Measurements from ENCODE around the gene FSIP1.

The FSIP1 gene

DNA sequence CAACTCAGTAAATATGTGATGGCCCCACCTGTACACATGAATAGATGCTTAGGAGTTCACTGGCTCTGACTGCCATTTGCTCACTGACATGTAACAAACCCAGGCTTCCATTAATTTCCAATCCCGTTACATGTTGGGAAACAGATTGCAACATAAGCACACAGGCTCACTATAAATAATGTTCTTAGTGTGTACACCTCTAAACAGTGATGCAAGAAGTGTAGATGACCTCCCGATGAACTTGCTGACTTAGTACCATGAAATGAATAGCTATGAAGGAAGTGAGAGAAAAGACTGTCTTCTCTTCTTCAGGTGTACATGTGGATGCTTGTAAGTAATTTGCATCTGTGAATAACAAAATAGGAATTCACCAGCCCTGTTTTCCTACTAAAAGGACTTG lies 21.4 kb upstream of the FSIP1 start:
- no peaks in the 10 kb centered on the region for H3K36me3 ChIP-seq (ENCODE audit: control insufficient read depth, insufficient read depth, low read length)
- no peak overlapping the region for H3K4me3 ChIP-seq (ENCODE audit: low read length)
- H3K9me3 ChIP-seq (ENCODE audit: control insufficient read depth, low read length) = no peaks in the 10 kb centered on the region
- H3K4me1 ChIP-seq (ENCODE audit: control insufficient read depth, insufficient read depth, low read length) = no peaks in the 10 kb centered on the region
- H3K9ac ChIP-seq (ENCODE audit: low read length) = no peak overlapping the region
- no peaks in the 10 kb centered on the region for H3K27me3 ChIP-seq (ENCODE audit: control insufficient read depth, insufficient read depth, low read length)

DNA sequence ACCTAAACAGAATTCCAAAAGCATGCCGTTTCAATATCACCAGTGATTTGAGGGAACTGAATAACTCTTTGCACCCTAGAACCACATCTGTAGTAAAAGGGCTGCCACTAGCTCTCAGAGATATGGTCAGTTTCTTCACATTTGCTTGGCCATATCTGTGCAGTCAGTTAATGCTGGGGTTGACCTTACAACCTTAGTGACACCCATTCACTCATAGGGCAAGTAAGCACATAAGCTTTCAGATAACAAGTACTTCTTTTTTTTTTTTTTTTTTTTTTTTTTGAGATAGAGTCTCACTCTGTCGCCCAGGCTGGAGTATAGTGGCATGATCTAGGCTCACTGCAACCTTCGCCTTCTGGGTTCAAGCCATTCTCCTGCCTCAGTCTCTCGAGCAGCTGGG lies 20.4 kb upstream of the FSIP1 start:
- Histone ChIP-seq H3K4me1 (ENCODE audit: control insufficient read depth, insufficient read depth, low read length) (no peaks in the 10 kb centered on the region), H3K9ac (ENCODE audit: low read length) (no peak overlapping the region), H3K4me3 (ENCODE audit: low read length) (no peak overlapping the region), H3K27me3 (ENCODE audit: control insufficient read depth, insufficient read depth, low read length) (no peaks in the 10 kb centered on the region), H3K9me3 (ENCODE audit: control insufficient read depth, low read length) (no peaks in the 10 kb centered on the region), H3K36me3 (ENCODE audit: control insufficient read depth, insufficient read depth, low read length) (no peaks in the 10 kb centered on the region)

DNA sequence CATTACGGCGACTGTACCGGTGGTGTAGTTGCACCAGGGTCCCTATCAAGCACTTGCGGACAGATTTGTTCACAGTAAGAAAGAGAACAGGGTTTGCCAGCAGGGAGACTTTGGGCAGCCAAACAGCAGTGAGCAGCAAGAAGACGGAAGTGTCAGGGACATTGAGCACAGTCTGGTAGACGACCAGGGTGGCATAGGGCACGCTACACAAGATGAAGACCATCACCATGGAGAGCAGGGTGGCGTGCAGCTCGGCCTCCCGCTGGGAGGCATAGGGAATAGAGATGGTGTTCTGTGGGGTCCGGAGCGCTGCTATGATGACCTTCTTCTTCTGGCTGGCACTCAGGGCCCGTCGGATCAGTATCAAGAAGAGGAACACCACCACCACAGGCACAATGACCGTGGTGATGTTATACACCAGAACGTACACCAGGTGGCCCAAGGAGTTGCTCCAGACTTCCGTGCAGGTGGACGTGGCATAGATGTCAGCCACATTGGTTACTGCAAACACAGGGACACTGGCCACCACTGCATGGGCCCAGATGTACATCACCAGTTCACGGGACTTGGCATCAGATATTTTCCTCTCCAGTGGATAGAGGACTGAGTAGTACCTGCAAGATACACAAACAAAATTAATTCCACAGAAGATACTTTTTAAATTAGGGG lies 19.1 kb upstream of the FSIP1 start:
- Histone ChIP-seq H3K27me3 (ENCODE audit: control insufficient read depth, insufficient read depth, low read length) (no peaks in the 10 kb centered on the region), H3K4me3 (ENCODE audit: low read length) (no peak overlapping the region), H3K9ac (ENCODE audit: low read length) (no peak overlapping the region), H3K36me3 (ENCODE audit: control insufficient read depth, insufficient read depth, low read length) (no peaks in the 10 kb centered on the region), H3K9me3 (ENCODE audit: control insufficient read depth, low read length) (no peaks in the 10 kb centered on the region), H3K4me1 (ENCODE audit: control insufficient read depth, insufficient read depth, low read length) (no peaks in the 10 kb centered on the region)

DNA sequence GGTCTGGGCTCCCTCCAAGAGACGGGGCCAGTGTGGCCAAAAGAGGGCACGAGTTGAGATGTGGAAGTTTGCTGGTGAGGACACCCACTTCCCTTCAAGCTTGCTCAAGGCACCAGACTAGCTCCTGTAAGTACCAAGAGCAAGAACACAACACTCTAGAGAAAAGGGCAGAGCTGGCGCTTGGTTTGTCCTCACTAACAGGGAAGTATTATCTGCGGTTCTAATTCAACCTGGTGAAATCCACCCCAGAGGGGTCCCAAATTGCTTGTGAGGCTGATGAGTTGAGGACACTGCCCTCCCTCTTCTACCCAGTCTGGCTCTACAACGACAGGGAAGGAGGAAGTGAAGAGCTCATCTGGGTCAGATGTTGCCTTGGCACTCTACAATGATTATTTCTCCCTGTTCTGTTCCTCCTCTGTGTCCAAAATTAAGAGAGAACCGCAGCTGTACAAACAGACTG lies 16.9 kb upstream of the FSIP1 start:
- Histone ChIP-seq H3K27me3 (ENCODE audit: control insufficient read depth, insufficient read depth, low read length) (no peaks in the 10 kb centered on the region), H3K36me3 (ENCODE audit: control insufficient read depth, insufficient read depth, low read length) (no peaks in the 10 kb centered on the region), H3K4me1 (ENCODE audit: control insufficient read depth, insufficient read depth, low read length) (no peaks in the 10 kb centered on the region), H3K4me3 (ENCODE audit: low read length) (no peak overlapping the region), H3K9ac (ENCODE audit: low read length) (no peak overlapping the region), H3K9me3 (ENCODE audit: control insufficient read depth, low read length) (no peaks in the 10 kb centered on the region)

DNA sequence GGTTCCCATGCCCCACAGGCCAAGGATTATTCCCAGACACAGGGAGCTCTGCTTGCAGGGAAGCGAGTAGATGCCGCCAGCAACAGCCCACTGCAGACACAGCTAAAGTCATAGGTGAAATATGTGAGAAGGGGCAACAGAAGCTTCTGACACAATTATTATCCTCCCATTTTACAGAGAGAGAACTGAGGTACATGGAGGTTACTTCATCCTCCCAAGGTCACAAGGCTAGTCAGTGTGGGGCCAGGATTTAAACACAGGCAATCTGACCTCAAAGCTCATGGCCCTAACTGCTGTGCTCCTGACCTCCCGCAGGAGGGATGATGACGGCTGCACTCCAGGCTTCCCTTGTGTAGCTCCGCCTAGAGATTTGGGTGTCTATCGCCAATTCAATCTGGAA lies 15.7 kb upstream of the FSIP1 start:
- no peaks in the 10 kb centered on the region for H3K27me3 ChIP-seq (ENCODE audit: control insufficient read depth, insufficient read depth, low read length)
- H3K36me3 ChIP-seq (ENCODE audit: control insufficient read depth, insufficient read depth, low read length) = no peaks in the 10 kb centered on the region
- H3K9ac ChIP-seq (ENCODE audit: low read length) = no peak overlapping the region
- H3K4me3 ChIP-seq (ENCODE audit: low read length) = no peak overlapping the region
- no peaks in the 10 kb centered on the region for H3K4me1 ChIP-seq (ENCODE audit: control insufficient read depth, insufficient read depth, low read length)
- no peaks in the 10 kb centered on the region for H3K9me3 ChIP-seq (ENCODE audit: control insufficient read depth, low read length)

DNA sequence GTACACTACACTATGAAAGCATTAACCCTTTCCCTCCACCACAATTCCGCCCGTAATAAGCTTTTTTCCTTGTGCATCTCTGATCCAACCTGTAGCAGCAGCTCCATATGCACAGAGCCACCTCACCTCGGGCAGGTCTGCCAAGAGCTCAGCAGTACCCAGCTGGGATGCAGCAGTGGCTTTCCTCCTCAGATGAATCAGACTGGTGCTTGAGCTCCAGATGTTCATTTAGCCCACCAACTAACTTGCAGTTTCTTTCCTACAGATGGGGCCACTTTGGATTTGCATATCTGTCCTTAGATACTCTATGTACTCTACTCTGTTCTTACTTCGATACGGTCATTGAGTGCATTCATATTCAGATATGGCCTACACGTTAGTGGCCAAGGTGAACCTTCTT lies 14.8 kb upstream of the FSIP1 start:
- H3K9me3 ChIP-seq (ENCODE audit: control insufficient read depth, low read length) = no peaks in the 10 kb centered on the region
- no peaks in the 10 kb centered on the region for H3K27me3 ChIP-seq (ENCODE audit: control insufficient read depth, insufficient read depth, low read length)

DNA sequence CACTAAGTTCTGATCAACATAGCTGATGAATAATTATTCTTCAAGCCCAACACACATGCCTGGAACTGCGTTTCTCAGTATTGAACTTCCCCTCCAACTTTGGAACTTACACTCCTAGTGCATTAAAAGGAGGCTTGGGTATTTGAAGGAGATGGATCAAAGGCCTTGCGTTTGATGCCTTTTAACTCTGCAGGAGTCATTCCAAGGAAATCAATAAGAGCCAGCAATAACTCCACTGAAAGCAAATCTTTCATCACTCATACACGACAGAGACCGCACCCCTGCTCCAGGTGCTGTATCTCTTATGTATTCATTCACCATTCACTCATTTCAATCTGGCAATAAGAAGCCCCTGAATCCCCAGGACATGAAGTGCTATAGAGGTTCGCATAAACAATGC lies 14.0 kb upstream of the FSIP1 start:
- no peaks in the 10 kb centered on the region for H3K4me1 ChIP-seq (ENCODE audit: control insufficient read depth, insufficient read depth, low read length)
- no peaks in the 10 kb centered on the region for H3K9me3 ChIP-seq (ENCODE audit: control insufficient read depth, low read length)
- H3K9ac ChIP-seq (ENCODE audit: low read length) = no peak overlapping the region
- H3K36me3 ChIP-seq (ENCODE audit: control insufficient read depth, insufficient read depth, low read length) = no peaks in the 10 kb centered on the region
- H3K4me3 ChIP-seq (ENCODE audit: low read length) = no peak overlapping the region
- no peaks in the 10 kb centered on the region for H3K27me3 ChIP-seq (ENCODE audit: control insufficient read depth, insufficient read depth, low read length)

More for the DNA sequence above, 14.8 kb upstream of the FSIP1 start:
- H3K4me1 ChIP-seq (ENCODE audit: control insufficient read depth, insufficient read depth, low read length) = no peaks in the 10 kb centered on the region
- no peak overlapping the region for H3K9ac ChIP-seq (ENCODE audit: low read length)
- H3K4me3 ChIP-seq (ENCODE audit: low read length) = no peak overlapping the region
- no peaks in the 10 kb centered on the region for H3K36me3 ChIP-seq (ENCODE audit: control insufficient read depth, insufficient read depth, low read length)

DNA sequence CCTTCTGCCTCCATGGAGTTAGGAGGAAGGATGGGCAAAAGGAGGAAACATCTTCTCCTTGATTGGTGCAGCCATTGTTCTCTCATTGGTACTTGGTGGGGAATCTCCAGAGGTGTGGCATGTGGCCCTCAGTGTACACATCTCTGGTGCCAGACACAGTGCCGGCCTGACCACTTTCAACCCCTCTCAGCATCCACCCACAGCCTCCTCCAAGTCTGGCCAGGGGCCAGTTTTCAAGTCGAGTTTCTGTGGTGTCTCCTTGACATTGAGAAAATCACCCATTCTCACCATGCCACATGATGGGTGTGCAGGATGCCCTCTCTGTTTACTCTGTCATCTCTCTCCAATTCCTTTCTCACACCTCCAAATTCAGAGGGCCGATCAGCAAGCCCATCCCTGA lies 12.8 kb upstream of the FSIP1 start:
- H3K9ac ChIP-seq (ENCODE audit: low read length) = no peak overlapping the region
- H3K27me3 ChIP-seq (ENCODE audit: control insufficient read depth, insufficient read depth, low read length) = no peaks in the 10 kb centered on the region
- H3K4me3 ChIP-seq (ENCODE audit: low read length) = no peak overlapping the region
- H3K4me1 ChIP-seq (ENCODE audit: control insufficient read depth, insufficient read depth, low read length) = no peaks in the 10 kb centered on the region
- H3K36me3 ChIP-seq (ENCODE audit: control insufficient read depth, insufficient read depth, low read length) = no peaks in the 10 kb centered on the region
- H3K9me3 ChIP-seq (ENCODE audit: control insufficient read depth, low read length) = no peaks in the 10 kb centered on the region

DNA sequence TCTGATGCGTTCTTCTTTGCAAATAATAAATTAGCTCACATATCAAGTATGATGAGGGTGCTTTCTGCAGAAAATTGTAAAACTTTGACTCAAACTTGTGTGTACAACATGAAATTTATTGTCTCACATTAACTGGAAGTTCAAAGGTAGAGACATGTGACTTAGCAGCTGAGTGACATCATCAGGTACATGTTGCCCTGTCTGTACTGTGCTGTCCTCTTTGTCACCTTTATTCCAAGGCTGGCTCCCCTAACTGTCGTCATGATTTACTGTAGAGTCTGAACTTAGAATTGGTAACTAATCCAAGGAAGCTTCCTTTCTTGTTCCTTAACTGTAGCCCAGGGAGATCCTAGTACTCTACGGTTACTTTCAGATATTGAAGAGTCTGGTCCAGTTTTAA lies 12.3 kb upstream of the FSIP1 start:
- Histone ChIP-seq H3K4me1 (ENCODE audit: control insufficient read depth, insufficient read depth, low read length) (no peaks in the 10 kb centered on the region), H3K36me3 (ENCODE audit: control insufficient read depth, insufficient read depth, low read length) (no peaks in the 10 kb centered on the region), H3K9me3 (ENCODE audit: control insufficient read depth, low read length) (no peaks in the 10 kb centered on the region), H3K27me3 (ENCODE audit: control insufficient read depth, insufficient read depth, low read length) (no peaks in the 10 kb centered on the region), H3K4me3 (ENCODE audit: low read length) (no peak overlapping the region), H3K9ac (ENCODE audit: low read length) (no peak overlapping the region)

DNA sequence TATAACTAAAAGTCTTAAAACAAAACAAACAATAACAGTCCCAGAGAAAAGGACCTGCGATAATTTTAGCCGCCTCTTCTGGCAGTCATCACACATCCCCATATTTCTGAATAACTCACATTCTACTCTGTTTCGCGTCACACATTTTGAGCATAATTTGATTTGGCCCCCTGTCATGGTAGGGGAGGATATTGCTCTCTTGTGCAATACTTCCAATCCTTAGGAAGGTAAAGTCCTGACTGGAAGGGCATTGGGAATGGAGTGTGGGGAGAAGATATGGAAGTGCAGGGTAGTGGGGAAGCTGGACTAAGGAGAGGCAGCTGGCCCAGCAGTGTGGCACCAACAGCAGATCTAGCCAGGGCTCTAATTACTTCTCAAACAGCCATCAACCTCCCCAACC lies 11.3 kb upstream of the FSIP1 start:
- H3K9ac ChIP-seq (ENCODE audit: low read length) = no peak overlapping the region
- no peaks in the 10 kb centered on the region for H3K36me3 ChIP-seq (ENCODE audit: control insufficient read depth, insufficient read depth, low read length)
- H3K4me1 ChIP-seq (ENCODE audit: control insufficient read depth, insufficient read depth, low read length) = no peaks in the 10 kb centered on the region
- no peaks in the 10 kb centered on the region for H3K27me3 ChIP-seq (ENCODE audit: control insufficient read depth, insufficient read depth, low read length)
- H3K9me3 ChIP-seq (ENCODE audit: control insufficient read depth, low read length) = no peaks in the 10 kb centered on the region
- no peak overlapping the region for H3K4me3 ChIP-seq (ENCODE audit: low read length)

DNA sequence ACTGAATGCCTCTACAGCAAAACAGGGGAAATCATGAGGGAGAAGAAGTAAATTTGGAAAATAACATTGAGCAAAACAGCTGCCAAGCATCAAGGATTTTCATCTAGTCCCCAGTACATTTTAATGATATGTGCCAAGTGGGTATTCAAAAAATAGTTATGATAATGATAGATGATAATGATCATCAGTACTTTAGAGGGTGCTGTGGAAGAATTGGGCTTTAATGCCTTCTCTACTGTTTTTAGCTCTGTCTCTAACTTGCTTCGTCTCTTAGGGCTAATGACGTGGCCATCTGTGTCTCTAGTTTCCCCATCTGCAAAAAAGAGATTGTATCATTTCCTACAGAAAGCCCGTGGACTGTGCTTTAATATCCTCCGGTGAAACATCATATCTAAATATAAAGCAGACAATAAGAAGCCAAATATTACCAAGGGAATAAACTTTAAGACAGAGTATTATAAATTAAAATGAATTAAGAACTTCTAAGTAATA lies 10.2 kb upstream of the FSIP1 start:
- no peaks in the 10 kb centered on the region for H3K27me3 ChIP-seq (ENCODE audit: control insufficient read depth, insufficient read depth, low read length)
- H3K36me3 ChIP-seq (ENCODE audit: control insufficient read depth, insufficient read depth, low read length) = no peaks in the 10 kb centered on the region
- H3K4me3 ChIP-seq (ENCODE audit: low read length) = no peak overlapping the region
- no peaks in the 10 kb centered on the region for H3K9me3 ChIP-seq (ENCODE audit: control insufficient read depth, low read length)
- H3K9ac ChIP-seq (ENCODE audit: low read length) = no peak overlapping the region
- H3K4me1 ChIP-seq (ENCODE audit: control insufficient read depth, insufficient read depth, low read length) = no peaks in the 10 kb centered on the region

DNA sequence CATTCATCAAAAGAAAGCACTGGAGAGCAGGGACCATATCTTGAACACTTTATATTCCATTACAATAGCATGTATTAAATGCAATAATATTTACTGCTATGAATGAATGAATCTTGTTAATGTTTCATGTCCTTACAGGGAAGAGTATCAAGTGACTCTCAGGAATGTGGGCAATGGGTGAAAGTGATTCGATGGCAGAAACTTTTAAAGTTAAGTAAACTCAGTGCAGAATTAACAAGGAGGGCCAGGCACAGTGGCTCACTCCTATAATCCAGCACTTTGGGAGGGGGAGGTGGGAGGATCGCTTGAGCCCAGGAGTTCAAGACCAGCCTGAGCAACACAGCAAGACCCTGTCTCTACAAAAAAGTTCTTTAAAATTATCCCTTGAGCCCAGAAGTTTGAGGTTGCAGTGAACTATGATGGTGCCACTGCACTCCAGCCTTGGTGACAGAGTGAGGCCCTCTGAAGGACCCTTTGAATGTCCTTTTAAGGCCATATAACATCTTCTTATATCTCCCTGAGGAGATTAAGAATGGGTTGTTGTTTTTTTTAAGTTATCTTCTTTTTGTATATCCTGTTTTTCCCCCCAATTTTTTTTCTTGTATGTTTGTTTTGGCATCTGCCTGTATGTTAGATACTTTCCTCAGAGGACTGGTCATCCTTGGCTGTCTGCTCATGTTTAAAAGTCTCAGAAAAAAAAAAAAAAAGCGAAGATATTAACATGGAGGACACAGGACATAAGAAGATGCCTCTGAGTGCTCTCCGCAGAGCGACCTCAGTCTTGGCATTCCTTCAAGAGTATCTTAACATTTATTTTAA lies 9.6 kb upstream of the FSIP1 start:
- no peak overlapping the region for H3K4me3 ChIP-seq (ENCODE audit: low read length)
- H3K9me3 ChIP-seq (ENCODE audit: control insufficient read depth, low read length) = no peaks in the 10 kb centered on the region
- no peaks in the 10 kb centered on the region for H3K27me3 ChIP-seq (ENCODE audit: control insufficient read depth, insufficient read depth, low read length)
- no peak overlapping the region for H3K9ac ChIP-seq (ENCODE audit: low read length)
- H3K36me3 ChIP-seq (ENCODE audit: control insufficient read depth, insufficient read depth, low read length) = no peaks in the 10 kb centered on the region
- H3K4me1 ChIP-seq (ENCODE audit: control insufficient read depth, insufficient read depth, low read length) = no peaks in the 10 kb centered on the region
